Suprapubic skin (tissue), 3 donors: ENCODE results near the gene SLCO4A1.

Source experiments
- CTCF ChIP-seq, 2 donors: fragments of 200-600 bp in 1 of 2; fragments of 450-650 bp in 1 of 2; sonication (generic) in 1 of 2; IDR thresholded peaks; one replicate each; pipeline ENCODE4 v1.5.1; 2016 to 2019; ENCODE audit warnings: antibody characterized with exemption in 2 of 2, mild to moderate bottlenecking in 1 of 2, moderate library complexity in 1 of 2
- POLR2A ChIP-seq, 2 donors: fragments of 450-650 bp; IDR thresholded peaks; one replicate each; pipeline ENCODE4 v1.6.1; 2017; ENCODE audit warnings: antibody characterized with exemption in 2 of 2, mild to moderate bottlenecking in 2 of 2, moderate library complexity in 2 of 2

- TF ChIP-seq CTCF (IDR thresholded peaks at IDR 0.05): no peak
- TF ChIP-seq POLR2A (IDR thresholded peaks at IDR 0.05): no peak
These were observed 49.7 kb upstream of the SLCO4A1 start for GRCh38 chr20:62592506-62593177.
